ENCODE results near the gene ABCA3. TPM values are rescaled to one million over a fixed set of nuclear protein-coding genes. Genes with fewer than 3 reads are reported as not detected.
"Not testable (repeated sequence)": the region's sequence is repeated elsewhere in the genome, so short reads cannot be mapped to it uniquely, and the experiment has no call there.

ABCA3 gene
- total RNA-seq, 2 experiments from 2014 or later = 7.0 to 7.7 TPM

DNA sequence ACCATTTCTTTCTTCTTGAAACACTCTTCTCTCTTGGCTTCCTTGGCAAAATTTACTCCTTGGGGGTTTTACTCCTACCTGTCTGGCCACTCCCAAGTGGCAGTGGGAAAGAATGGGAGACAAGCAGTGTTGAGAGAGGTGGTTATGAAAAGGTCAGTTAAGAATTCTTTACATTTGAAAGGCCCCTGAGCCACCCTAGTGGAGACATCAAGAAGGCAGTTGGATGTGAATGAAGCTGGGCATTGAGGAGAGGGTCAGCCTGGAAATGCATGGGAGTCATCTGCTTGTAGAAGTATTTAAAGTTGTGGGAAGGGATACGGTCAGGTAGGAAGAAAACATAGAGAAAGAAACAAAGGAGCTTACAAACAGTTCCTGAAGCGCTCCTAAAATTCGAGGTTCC lies 46.5 kb upstream of the ABCA3 start:
- DNase-seq (no peak), ATAC-seq (ENCODE audit: poor library complexity) (no peak)
- CTCF ChIA-PET = no interaction called here
- H3K27ac ChIP-seq (ENCODE audit: low read depth in 1 of 2, low read length in 2 of 2) = no peak overlapping the region
- peaks cover 0 to 3% of the 10 kb centered on the region in 2 experiments for H3K27me3 ChIP-seq (ENCODE audit: control insufficient read depth in 1 of 2, insufficient read depth in 2 of 2, low read length in 2 of 2)
- no peaks in the 10 kb centered on the region for H3K4me1 Mint-ChIP-seq (ENCODE audit: low read depth)
- no peak overlapping the region for H3K4me3 ChIP-seq (ENCODE audit: low read length)
- H3K36me3 Mint-ChIP-seq (ENCODE audit: low read depth) = no peaks in the 10 kb centered on the region
- no peak for TF ChIP-seq CTCF (IDR thresholded peaks at IDR 0.05)
- H3K9me3 Mint-ChIP-seq = no peaks in the 10 kb centered on the region
- H3K9me3 ChIP-seq (ENCODE audit: control insufficient read depth in 1 of 2, insufficient read depth in 1 of 2, low read length in 2 of 2) = peaks cover 0 to 8% of the 10 kb centered on the region in 2 experiments
- intact Hi-C loops (cut with DNase I, micrococcal nuclease) = no loop called here
- H3K4me1 ChIP-seq (ENCODE audit: insufficient read depth, low read length) = no peaks in the 10 kb centered on the region
- H3K36me3 ChIP-seq (ENCODE audit: insufficient read depth, low read length) = no peaks in the 10 kb centered on the region
- H3K27ac Mint-ChIP-seq = no peak overlapping the region
- H3K27me3 Mint-ChIP-seq = peaks cover 16% of the 10 kb centered on the region
- H3K4me3 Mint-ChIP-seq = no peak overlapping the region
- POLR2A ChIA-PET = no interaction called here

DNA sequence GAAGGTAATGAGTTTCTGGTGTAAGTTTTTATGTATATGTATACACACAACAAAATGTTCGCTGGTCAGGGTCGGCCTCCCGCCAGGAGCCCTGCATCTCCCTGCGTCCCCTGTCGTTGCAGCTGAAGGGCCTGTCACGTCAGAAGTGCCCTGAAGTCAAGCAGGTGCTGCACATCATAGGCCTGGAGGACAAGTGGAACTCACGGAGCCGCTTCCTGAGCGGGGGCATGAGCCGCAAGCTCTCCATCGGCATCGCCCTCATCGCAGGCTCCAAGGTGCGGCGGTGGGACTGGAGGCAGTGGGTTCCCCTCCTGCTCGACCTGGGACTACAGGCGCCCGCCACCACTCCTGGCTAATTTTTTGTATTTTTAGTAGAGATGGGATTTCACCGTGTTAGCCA lies 45.5 kb upstream of the ABCA3 start:
- H3K4me1 Mint-ChIP-seq (ENCODE audit: low read depth); H3K9me3 ChIP-seq (ENCODE audit: control insufficient read depth in 1 of 2, insufficient read depth in 1 of 2, low read length in 2 of 2); H3K4me3 ChIP-seq (ENCODE audit: low read length); H3K36me3 Mint-ChIP-seq (ENCODE audit: low read depth); H3K27ac Mint-ChIP-seq; H3K4me3 Mint-ChIP-seq; H3K9me3 Mint-ChIP-seq; H3K27ac ChIP-seq (ENCODE audit: low read depth in 1 of 2, low read length in 2 of 2); intact Hi-C loops (cut with DNase I, micrococcal nuclease); ATAC-seq (ENCODE audit: poor library complexity); CTCF ChIA-PET; POLR2A ChIA-PET; H3K27me3 ChIP-seq (ENCODE audit: control insufficient read depth in 1 of 2, insufficient read depth in 2 of 2, low read length in 2 of 2); DNase-seq; H3K36me3 ChIP-seq (ENCODE audit: insufficient read depth, low read length); H3K4me1 ChIP-seq (ENCODE audit: insufficient read depth, low read length): not testable (repeated sequence)
- peaks cover 16% of the 10 kb centered on the region for H3K27me3 Mint-ChIP-seq

GRCh38 chr16:2385190-2385836 lies 44.8 kb upstream of the ABCA3 start:
- TF ChIP-seq CTCF (IDR thresholded peaks at IDR 0.05) = no peak
- H3K27ac Mint-ChIP-seq = no peak overlapping the region
- no peak overlapping the region for H3K4me3 Mint-ChIP-seq
- no peaks in the 10 kb centered on the region for H3K9me3 Mint-ChIP-seq
- peaks cover 0 to 8% of the 10 kb centered on the region in 2 experiments for H3K9me3 ChIP-seq (ENCODE audit: control insufficient read depth in 1 of 2, insufficient read depth in 1 of 2, low read length in 2 of 2)
- no peak for ATAC-seq (ENCODE audit: poor library complexity)
- ChIA-PET POLR2A (no interaction called here), CTCF (no interaction called here)
- intact Hi-C loops (cut with DNase I, micrococcal nuclease) = no loop called here
- H3K27me3 Mint-ChIP-seq = peaks cover 16% of the 10 kb centered on the region
- H3K4me1 Mint-ChIP-seq (ENCODE audit: low read depth) = no peaks in the 10 kb centered on the region
- no peak for DNase-seq
- no peaks in the 10 kb centered on the region for H3K4me1 ChIP-seq (ENCODE audit: insufficient read depth, low read length)
- peaks cover 0 to 3% of the 10 kb centered on the region in 2 experiments for H3K27me3 ChIP-seq (ENCODE audit: control insufficient read depth in 1 of 2, insufficient read depth in 2 of 2, low read length in 2 of 2)
- H3K36me3 Mint-ChIP-seq (ENCODE audit: low read depth) = no peaks in the 10 kb centered on the region
- no peak overlapping the region for H3K27ac ChIP-seq (ENCODE audit: low read depth in 1 of 2, low read length in 2 of 2)
- H3K4me3 ChIP-seq (ENCODE audit: low read length) = no peak overlapping the region
- no peaks in the 10 kb centered on the region for H3K36me3 ChIP-seq (ENCODE audit: insufficient read depth, low read length)

DNA sequence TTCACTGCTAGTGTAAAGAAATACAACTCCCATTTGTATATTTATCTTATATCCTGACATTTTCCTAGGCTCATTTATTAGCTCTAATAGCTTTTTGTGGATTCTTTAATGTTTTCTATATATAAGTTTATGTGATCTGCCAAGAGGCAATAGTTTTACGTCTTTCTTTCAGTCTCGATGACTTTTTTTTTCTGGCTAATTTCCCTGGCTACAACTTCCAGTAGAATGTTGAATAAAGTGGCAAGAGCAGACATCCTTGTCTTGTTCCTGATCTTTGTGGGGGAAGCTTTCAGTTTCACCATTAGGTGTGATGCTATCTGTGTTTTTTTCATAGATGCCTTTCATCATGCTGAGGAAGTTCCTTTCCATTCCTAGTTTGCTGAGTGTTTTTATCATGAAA lies 43.9 kb upstream of the ABCA3 start:
- ChIA-PET CTCF (no interaction called here), POLR2A (no interaction called here)
- H3K4me1 ChIP-seq (ENCODE audit: insufficient read depth, low read length) = no peaks in the 10 kb centered on the region
- Mint-ChIP-seq H3K4me1 (ENCODE audit: low read depth) (no peaks in the 10 kb centered on the region), H3K36me3 (ENCODE audit: low read depth) (no peaks in the 10 kb centered on the region), H3K4me3 (no peak overlapping the region), H3K27me3 (peaks cover 16% of the 10 kb centered on the region), H3K9me3 (no peaks in the 10 kb centered on the region), H3K27ac (no peak overlapping the region)
- H3K27me3 ChIP-seq (ENCODE audit: control insufficient read depth in 1 of 2, insufficient read depth in 2 of 2, low read length in 2 of 2) = peaks cover 0 to 3% of the 10 kb centered on the region in 2 experiments
- ATAC-seq (ENCODE audit: poor library complexity) = no peak
- intact Hi-C loops (cut with DNase I, micrococcal nuclease) = no loop called here
- H3K4me3 ChIP-seq (ENCODE audit: low read length) = no peak overlapping the region
- no peak for DNase-seq
- no peaks in the 10 kb centered on the region for H3K36me3 ChIP-seq (ENCODE audit: insufficient read depth, low read length)
- H3K9me3 ChIP-seq (ENCODE audit: control insufficient read depth in 1 of 2, insufficient read depth in 1 of 2, low read length in 2 of 2) = peaks cover 0 to 8% of the 10 kb centered on the region in 2 experiments
- no peak for TF ChIP-seq CTCF (IDR thresholded peaks at IDR 0.05)
- H3K27ac ChIP-seq (ENCODE audit: low read depth in 1 of 2, low read length in 2 of 2) = no peak overlapping the region
